Measurements from ENCODE around the gene CDC42BPB. TPM values are rescaled to one million over a fixed set of nuclear protein-coding genes. Genes with fewer than 3 reads are reported as not detected.

The CDC42BPB gene
- total RNA-seq, 1 donor from 2014 or later = 102 TPM

DNA sequence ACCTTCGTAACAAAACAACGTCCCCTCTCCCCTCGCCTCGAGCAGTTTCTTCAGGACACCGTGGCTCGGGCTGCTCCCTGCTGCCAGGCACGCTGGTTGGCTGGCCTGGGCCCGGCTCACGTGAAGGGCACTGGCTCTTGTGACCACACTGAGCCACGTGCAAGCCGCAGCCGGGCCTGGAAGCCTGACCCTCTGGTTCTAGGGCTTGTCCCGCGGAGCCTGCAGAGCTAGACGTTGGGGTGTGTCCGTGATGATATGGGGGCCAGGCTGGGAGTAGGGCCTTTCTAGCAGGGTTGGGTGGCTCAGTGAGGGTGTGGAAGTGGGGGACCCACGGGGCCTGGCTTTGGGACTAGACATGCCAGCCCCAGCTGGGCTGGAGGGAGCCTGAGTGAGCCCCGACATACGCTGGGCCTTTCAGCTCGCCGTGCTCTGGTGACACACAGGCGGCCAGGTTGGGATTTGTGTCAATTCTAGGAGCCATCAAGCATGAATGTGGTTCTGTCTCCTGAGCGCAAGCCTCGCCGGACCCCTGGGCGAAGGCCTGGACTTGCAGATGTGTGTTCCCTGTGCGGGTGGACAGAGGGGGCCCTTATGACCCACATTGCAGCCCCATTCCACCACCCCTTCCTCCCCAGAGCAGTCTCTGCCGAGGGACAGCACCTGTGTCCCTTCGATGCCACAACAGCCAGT, 148.4 kb downstream of the CDC42BPB start:
- DNase-seq = peak; percentile 58
- intact Hi-C loops (cut with DNase I) = no loop called here
- H3K9me3 ChIP-seq = no peaks in the 10 kb centered on the region
- H3K27me3 ChIP-seq = no peaks in the 10 kb centered on the region
- TF ChIP-seq, protein P1, sequence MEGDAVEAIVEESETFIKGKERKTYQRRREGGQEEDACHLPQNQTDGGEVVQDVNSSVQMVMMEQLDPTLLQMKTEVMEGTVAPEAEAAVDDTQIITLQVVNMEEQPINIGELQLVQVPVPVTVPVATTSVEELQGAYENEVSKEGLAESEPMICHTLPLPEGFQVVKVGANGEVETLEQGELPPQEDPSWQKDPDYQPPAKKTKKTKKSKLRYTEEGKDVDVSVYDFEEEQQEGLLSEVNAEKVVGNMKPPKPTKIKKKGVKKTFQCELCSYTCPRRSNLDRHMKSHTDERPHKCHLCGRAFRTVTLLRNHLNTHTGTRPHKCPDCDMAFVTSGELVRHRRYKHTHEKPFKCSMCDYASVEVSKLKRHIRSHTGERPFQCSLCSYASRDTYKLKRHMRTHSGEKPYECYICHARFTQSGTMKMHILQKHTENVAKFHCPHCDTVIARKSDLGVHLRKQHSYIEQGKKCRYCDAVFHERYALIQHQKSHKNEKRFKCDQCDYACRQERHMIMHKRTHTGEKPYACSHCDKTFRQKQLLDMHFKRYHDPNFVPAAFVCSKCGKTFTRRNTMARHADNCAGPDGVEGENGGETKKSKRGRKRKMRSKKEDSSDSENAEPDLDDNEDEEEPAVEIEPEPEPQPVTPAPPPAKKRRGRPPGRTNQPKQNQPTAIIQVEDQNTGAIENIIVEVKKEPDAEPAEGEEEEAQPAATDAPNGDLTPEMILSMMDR (IDR thresholded peaks at IDR 0.05) = no peak
- H3K27ac ChIP-seq = no peak overlapping the region
- H3K4me1 ChIP-seq = no peaks in the 10 kb centered on the region
- H3K4me3 ChIP-seq = no peak overlapping the region
- no peak for ATAC-seq
- peaks cover 27% of the 10 kb centered on the region for H3K36me3 ChIP-seq

DNA sequence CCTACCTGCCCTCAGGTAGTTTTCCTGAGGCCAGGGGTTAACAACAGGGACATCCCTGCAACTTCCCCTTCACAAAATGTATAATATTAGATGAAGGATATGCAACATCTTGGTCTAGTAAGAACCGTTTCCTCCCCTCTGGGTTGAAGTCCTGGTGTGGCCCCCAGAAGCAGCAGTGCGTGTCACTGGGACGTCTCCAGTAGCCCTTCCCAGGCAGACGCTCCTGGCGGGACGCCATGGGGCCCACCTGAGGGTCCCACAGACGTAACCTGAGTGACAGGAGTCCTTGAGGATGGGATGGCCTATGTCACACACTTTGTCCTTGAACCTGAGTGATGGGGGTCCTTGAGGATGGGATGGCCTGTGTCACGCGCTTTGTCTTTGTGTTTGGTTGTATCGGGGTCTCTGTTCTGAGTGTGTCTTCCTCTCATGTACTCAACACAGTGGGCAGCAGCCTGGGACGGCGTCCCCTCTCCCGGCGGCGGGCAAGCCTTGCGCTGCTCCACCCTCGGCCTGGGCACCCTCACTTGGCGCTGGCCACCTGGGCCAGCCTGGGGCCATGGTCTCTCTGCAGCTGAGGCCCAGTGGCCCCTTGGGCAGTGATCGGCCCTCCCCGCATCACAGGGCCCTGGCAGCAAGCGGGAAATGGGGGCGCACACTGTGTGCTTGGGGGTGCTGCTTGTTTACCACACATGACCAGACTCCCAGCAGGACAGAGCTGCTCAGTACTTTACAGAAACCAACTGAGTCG, 149.2 kb downstream of the CDC42BPB start:
- Histone ChIP-seq H3K27me3 (no peaks in the 10 kb centered on the region), H3K9me3 (no peaks in the 10 kb centered on the region), H3K36me3 (peaks cover 35% of the 10 kb centered on the region), H3K4me3 (no peak overlapping the region), H3K27ac (no peak overlapping the region), H3K4me1 (no peaks in the 10 kb centered on the region)
- intact Hi-C loops (cut with DNase I) = no loop called here
- ATAC-seq (no peak), DNase-seq (no peak)
- TF ChIP-seq, protein P1 (IDR thresholded peaks at IDR 0.05) = no peak

DNA sequence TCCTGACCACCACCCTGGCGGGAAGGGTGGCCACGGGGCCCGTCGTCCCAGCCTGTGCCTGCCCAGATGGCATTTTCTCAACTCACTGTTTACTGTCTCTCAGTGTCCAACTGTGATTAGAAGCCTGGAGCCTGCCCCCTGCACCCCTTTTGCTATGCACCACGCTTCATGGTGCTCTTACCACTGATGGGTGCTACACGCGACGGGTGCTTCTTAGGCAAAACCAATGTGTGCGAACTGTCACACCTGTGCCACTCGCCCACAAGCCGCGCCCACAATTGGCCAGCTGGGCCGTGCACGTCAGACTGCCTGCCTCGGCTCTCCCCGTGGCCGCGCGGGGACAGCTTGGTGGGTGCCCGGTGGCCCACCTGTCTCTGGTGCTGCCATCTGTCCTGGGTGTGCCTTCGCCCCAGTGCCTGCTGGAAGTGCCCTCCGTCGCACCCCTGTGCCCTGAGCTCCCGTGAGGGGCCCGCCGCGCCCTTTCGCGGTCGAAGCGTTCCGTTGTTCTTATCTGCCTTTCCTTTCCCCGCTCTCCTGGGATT, 150.0 kb downstream of the CDC42BPB start:
- no peaks in the 10 kb centered on the region for H3K4me1 ChIP-seq
- no peak overlapping the region for H3K27ac ChIP-seq
- H3K36me3 ChIP-seq = peaks cover 38% of the 10 kb centered on the region
- no peaks in the 10 kb centered on the region for H3K9me3 ChIP-seq
- no peak for ATAC-seq
- intact Hi-C loops (cut with DNase I) = no loop called here
- no peaks in the 10 kb centered on the region for H3K27me3 ChIP-seq
- no peak overlapping the region for H3K4me3 ChIP-seq
- DNase-seq = peak; percentile 55
- TF ChIP-seq, protein P1 (IDR thresholded peaks at IDR 0.05) = no peak

DNA sequence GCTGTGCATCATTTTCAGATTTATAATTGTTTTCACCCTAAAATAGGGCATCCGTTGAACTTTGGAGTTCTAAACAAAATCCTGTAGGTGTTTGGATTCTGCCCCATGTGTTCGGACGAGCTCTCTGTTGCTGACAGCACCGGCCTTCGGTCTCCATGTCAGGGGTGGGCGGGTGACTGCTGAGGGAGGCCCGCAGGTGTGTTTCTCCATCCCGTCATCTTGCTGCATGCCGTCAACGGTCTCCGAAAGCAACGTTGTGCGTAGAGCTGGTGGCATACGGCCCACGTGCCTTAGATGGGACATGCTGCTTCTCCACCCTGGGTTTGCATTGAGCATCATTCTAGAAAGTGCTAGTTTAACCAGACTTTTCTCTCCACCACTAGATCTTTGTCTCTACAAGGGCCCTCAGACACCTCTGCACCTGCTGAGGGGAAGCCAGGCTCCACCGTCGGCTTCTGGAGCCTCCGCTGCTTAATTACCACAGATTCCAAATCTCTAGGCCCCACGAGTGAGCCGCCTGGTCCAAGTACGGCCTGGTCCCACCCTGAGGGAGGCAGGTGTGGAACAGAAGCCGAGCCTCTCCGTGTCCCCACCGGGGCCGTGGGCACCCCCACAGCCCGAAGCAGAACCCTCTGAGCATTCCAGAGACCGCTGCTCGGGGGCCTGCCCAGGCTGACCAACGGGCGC, 150.6 kb downstream of the CDC42BPB start:
- Histone ChIP-seq H3K4me1 (no peaks in the 10 kb centered on the region), H3K36me3 (peaks cover 38% of the 10 kb centered on the region), H3K9me3 (no peaks in the 10 kb centered on the region), H3K4me3 (no peak overlapping the region), H3K27ac (no peak overlapping the region), H3K27me3 (no peaks in the 10 kb centered on the region)
- DNase-seq (peak; percentile 53), ATAC-seq (no peak)
- TF ChIP-seq, protein P1 (IDR thresholded peaks at IDR 0.05) = no peak
- intact Hi-C loops (cut with DNase I) = no loop called here

DNA sequence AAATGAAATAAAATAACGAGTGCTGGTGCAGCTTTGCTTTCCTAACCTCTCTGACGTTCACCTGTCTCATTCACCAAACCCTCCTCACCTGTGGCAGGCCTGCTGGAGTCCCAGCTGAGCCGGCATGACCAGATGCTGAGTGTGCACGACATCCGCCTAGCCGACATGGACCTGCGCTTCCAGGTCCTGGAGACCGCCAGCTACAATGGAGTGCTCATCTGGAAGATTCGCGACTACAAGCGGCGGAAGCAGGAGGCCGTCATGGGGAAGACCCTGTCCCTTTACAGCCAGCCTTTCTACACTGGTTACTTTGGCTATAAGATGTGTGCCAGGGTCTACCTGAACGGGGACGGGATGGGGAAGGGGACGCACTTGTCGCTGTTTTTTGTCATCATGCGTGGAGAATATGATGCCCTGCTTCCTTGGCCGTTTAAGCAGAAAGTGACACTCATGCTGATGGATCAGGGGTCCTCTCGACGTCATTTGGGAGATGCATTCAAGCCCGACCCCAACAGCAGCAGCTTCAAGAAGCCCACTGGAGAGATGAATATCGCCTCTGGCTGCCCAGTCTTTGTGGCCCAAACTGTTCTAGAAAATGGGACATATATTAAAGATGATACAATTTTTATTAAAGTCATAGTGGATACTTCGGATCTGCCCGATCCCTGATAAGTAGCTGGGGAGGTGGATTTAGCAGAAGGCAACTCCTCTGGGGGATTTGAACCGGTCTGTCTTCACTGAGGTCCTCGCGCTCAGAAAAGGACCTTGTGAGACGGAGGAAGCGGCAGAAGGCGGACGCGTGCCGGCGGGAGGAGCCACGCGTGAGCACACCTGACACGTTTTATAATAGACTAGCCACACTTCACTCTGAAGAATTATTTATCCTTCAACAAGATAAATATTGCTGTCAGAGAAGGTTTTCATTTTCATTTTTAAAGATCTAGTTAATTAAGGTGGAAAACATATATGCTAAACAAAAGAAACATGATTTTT, 151.9 kb downstream of the CDC42BPB start:
- no peak overlapping the region for H3K4me3 ChIP-seq
- peaks cover 38% of the 10 kb centered on the region for H3K36me3 ChIP-seq
- TF ChIP-seq, protein P1 (IDR thresholded peaks at IDR 0.05) = no peak
- H3K9me3 ChIP-seq = no peaks in the 10 kb centered on the region
- ATAC-seq (no peak), DNase-seq (peak; percentile 48)
- intact Hi-C loops (cut with DNase I) = no loop called here
- H3K27ac ChIP-seq = no peak overlapping the region
- H3K27me3 ChIP-seq = no peaks in the 10 kb centered on the region
- no peaks in the 10 kb centered on the region for H3K4me1 ChIP-seq

Data from upper lobe of right lung (tissue), 1 donor.